ENCODE results near the gene C1QL4.

C1QL4 gene

DNA sequence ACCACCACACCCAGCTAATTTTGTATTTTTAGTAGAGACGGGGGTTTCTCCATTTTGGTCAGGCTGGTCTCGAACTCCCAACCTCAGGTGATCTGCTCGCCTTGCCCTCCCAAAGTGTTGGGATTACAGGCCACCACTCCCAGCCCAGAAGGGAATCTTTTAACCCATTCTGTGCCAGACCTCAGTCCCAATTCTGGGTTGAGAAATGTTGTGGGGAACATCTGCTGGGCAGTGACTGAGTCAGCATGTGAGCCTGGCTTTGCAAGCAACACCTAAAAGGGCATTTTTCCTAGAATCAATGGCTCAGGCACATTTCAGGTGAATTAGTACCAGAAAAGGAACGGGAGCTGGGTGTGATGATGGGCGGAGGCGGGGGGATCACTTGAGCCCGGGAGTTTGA lies 22.7 kb upstream of the C1QL4 start:
- no peak overlapping the region for H3K27ac Mint-ChIP-seq
- no peak overlapping the region for H3K4me3 Mint-ChIP-seq
- DNase-seq, result no peak
- H3K4me1 Mint-ChIP-seq (ENCODE audit: low read depth), result peaks cover 2% of the 10 kb centered on the region
- no peaks in the 10 kb centered on the region for H3K36me3 Mint-ChIP-seq (ENCODE audit: low read depth)
- H3K9me3 Mint-ChIP-seq, result no peaks in the 10 kb centered on the region
- H3K27me3 Mint-ChIP-seq, result peaks cover 14% of the 10 kb centered on the region

DNA sequence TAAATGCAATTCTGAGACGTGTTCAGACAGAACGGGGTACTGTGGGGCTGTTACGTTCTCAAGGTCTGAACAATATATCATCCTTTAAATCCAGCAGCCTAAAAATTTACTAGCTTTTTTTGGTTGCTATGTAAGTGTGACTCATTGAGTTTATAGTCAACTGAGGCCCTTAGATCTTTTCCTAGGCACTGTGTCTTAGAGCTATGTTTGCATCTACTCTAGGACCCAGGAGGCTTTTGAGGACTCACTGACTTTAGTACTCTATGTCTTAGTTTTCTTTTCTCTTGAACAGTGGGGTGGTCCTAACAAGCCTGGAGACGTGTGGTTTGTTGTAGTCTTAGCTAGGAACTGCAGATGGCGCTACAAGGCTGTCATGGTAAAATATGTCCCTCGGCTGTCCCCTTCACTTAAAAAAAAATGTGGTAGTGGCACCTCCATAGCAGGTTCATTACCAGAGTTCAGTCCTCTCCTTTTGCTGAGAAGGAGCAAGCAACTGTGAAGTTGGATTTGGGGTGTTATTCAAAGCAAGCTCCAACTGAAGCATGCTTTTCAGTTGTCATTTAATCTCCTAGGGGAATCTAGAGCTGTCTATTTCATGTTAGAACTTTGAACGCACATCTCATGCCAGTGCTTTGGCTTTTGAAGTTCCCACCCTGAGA lies 21.6 kb upstream of the C1QL4 start:
- Mint-ChIP-seq H3K27me3 (peaks cover 20% of the 10 kb centered on the region), H3K9me3 (no peaks in the 10 kb centered on the region), H3K27ac (no peak overlapping the region), H3K4me1 (ENCODE audit: low read depth) (peaks cover 2% of the 10 kb centered on the region), H3K4me3 (no peak overlapping the region), H3K36me3 (ENCODE audit: low read depth) (no peaks in the 10 kb centered on the region)
- no peak for DNase-seq

DNA sequence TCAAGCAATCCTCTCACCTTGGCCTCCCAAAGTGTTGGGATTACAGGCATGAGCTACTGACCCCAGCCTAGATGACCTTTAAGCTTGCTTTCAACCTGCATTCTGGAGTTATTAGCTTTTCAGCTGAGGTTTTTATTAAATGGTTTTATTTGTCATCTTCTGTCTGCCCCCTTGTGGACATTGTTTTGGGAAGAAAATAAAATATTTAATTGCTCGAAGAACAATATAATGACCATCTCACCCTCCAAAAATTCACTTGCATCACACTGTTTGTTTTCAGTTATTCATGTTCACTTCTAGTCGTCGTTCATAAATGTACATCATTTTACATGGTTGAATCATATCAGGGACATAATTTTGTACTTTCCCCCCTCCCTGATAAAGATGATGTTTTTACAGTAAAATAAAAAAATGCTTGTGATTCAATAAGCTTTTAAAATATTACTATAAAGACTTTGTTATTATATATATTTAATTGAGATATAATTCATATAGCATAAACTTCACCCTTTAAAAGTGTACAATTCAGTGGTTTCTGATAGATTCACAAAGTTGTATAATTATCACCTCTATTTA lies 20.2 kb upstream of the C1QL4 start:
- Mint-ChIP-seq H3K36me3 (ENCODE audit: low read depth) (no peaks in the 10 kb centered on the region), H3K27ac (no peak overlapping the region), H3K4me3 (no peak overlapping the region), H3K4me1 (ENCODE audit: low read depth) (peaks cover 2% of the 10 kb centered on the region), H3K9me3 (no peaks in the 10 kb centered on the region), H3K27me3 (peaks cover 29% of the 10 kb centered on the region)
- no peak for DNase-seq

DNA sequence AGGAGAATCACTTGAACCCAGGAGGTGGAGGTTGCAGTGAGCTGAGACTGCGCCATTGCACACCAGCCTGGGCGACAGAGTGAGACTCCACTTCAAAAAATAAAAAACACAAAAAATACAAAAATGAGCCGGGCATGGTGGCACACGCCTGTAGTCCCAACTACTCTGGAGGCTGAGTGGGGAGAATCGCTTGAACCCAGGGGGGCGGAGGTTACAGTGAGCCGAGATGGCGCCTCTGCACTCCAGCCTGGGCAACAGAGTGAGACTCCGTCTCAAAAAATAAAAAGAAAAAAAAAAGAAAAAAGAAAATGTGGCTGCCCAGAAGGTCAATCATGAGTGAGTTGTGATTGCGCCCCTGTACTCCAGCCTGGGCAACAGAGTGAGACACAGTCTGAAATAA lies 18.9 kb upstream of the C1QL4 start:
- Mint-ChIP-seq H3K36me3 (ENCODE audit: low read depth) (no peaks in the 10 kb centered on the region), H3K27me3 (peaks cover 39% of the 10 kb centered on the region), H3K4me3 (no peak overlapping the region)

DNA sequence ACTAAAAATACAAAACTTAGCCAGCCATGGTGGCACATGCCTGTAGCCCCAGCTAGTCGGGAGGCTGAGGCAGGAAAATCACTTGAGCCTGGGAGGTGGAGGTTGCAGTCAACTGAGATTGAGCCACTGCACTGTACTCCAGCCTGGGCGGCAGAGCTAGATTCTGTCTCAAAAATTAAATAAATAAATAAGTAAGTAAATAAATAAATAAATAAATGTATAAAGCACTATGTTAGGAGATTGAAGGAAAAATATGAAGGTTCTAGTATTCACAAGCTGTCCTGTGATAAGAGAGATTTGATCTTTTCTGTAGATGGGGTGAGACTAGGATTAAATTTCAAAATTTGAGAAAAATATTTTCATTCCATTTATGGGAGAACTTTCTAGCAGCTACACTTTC lies 15.4 kb upstream of the C1QL4 start:
- Mint-ChIP-seq H3K27ac (no peak overlapping the region), H3K9me3 (no peaks in the 10 kb centered on the region), H3K36me3 (ENCODE audit: low read depth) (no peaks in the 10 kb centered on the region), H3K27me3 (peaks cover 56% of the 10 kb centered on the region), H3K4me1 (ENCODE audit: low read depth) (peaks cover 5% of the 10 kb centered on the region), H3K4me3 (no peak overlapping the region)
- no peak for DNase-seq

More for the DNA sequence above, 18.9 kb upstream of the C1QL4 start:
- Mint-ChIP-seq H3K4me1 (ENCODE audit: low read depth) (peaks cover 2% of the 10 kb centered on the region), H3K9me3 (no peaks in the 10 kb centered on the region), H3K27ac (no peak overlapping the region)
- DNase-seq, result no peak

DNA sequence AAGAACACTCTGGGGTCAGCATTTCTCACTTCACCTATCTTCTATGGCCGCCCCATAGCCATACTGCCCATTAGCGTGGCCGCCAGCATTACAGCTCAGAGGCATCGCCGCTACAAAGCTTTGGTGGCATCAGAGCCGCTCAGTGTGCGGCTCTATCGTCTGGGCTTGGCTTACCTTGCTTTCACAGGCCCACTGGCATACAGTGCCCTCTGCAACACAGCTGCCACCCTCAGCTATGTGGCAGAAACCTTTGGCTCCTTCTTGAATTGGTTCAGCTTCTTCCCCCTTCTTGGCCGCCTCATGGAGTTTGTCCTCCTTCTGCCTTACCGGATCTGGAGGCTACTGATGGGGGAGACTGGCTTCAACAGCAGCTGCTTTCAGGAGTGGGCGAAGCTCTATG lies 12.3 kb upstream of the C1QL4 start:
- H3K27ac Mint-ChIP-seq, result no peak overlapping the region
- H3K4me1 Mint-ChIP-seq (ENCODE audit: low read depth), result peaks cover 27% of the 10 kb centered on the region
- H3K9me3 Mint-ChIP-seq, result no peaks in the 10 kb centered on the region
- no peak for DNase-seq
- H3K27me3 Mint-ChIP-seq, result peaks cover 71% of the 10 kb centered on the region
- H3K36me3 Mint-ChIP-seq (ENCODE audit: low read depth), result no peaks in the 10 kb centered on the region
- H3K4me3 Mint-ChIP-seq, result no peak overlapping the region

DNA sequence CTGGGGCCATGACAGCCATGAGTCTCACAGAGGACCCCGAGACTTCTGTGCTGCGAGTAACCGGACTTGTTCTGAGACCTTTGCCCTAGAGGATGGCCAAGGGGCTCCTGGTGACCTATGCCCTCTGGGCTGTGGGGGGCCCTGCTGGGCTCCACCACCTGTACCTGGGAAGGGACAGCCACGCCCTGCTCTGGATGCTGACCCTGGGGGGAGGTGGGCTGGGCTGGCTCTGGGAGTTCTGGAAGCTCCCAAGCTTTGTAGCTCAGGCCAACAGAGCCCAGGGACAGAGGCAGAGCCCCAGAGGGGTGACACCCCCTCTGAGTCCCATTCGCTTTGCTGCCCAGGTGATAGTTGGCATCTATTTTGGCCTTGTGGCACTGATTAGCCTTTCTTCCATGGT lies 11.8 kb upstream of the C1QL4 start:
- Mint-ChIP-seq H3K27me3 (peaks cover 74% of the 10 kb centered on the region), H3K4me3 (no peak overlapping the region), H3K36me3 (ENCODE audit: low read depth) (no peaks in the 10 kb centered on the region), H3K4me1 (ENCODE audit: low read depth) (peaks cover 31% of the 10 kb centered on the region), H3K9me3 (no peaks in the 10 kb centered on the region), H3K27ac (no peak overlapping the region)
- DNase-seq, result no peak

DNA sequence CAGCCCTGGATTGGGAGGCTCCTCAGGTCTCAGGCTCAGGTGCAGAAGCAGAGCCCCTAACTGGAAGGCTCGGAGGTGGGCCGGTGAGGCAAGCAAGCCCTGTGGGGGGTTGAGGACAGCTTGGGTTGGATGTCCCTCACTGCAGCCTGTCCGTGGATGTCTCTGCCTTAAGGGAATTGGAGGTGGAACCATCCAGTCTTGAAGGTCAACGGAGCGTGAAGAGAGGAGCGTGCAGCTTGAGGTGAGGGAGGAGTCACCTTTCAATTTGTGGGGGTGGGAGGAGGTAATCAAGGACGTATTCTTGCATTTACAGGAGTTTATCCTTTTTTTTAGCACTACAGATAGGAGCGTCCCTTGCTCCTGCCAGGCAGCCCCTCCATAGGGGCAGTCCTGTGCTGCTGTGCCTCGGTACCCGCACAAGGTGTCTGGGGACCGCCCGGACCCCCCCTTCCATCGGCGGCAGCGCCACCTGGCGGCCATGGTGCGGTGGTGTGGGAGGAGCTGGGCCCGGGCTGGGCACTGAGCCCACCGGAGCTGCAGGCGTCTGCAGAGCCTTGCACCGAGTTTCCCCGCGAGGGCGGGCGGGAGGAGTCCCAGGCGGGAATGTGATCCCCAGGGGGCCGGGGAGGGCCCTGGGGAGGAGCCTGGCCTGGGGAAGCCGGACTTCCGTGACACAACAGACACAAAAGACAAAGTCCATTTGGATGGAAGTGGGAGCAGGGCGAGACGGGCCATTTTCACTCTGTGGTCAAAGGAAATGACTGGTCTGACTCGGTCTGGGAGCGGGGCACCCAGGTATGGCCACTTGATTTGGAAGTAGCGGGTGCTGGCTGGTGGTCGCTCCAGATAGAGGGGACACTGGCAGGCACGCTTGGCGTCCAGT lies 10.6 kb upstream of the C1QL4 start:
- DNase-seq, result peak; percentile 88
- Mint-ChIP-seq H3K36me3 (ENCODE audit: low read depth) (no peaks in the 10 kb centered on the region), H3K4me1 (ENCODE audit: low read depth) (peaks cover 44% of the 10 kb centered on the region), H3K27ac (no peak overlapping the region), H3K9me3 (no peaks in the 10 kb centered on the region), H3K27me3 (peaks cover 77% of the 10 kb centered on the region), H3K4me3 (peak overlapping the region; percentile 65)

DNA sequence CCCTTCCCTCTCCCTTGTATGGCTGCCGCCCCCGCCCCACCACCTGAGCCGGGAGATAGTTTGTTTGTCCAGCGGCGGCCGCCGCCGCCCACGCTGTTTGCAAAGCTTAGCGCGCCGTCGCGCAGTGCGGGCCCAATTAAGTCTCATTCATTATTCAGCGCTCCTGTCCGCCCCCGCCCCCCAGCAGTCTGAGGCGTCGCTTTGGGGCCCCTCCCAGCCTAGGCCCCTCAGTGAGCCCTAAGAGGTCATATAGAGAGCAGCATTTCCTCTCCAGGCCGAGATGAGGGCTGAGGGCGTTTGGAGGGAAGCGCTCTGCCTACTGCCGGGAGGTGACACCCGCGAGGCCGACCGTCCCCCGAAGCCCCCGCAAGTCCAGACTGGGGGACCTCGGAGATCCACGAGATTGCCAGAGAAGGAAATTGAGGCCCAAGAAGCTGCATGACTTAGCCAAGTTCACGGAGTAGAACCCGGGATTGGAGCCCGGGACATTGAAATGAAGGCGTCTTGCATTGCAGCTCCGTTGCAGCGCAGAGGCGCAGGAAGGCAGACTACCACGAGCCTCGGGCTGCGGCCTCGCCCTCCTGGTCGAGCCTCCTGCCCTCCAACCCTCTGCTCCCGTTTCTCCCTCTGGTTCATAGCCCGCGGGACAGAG lies 9.8 kb upstream of the C1QL4 start, which contains the start of gene DNAJC22:
TSS of gene DNAJC22 (plus strand) at position 230 of the 652 bp plus-strand sequence. CDS start 1,985 bp downstream, outside the sequence.
- Mint-ChIP-seq H3K27ac (no peak within 1 kb of the TSS), H3K4me1 (ENCODE audit: low read depth) (peaks cover 46% of the 10 kb centered on the region), H3K4me3 (peak within 1 kb of the TSS; percentile 65), H3K9me3 (no peaks in the 10 kb centered on the region), H3K27me3 (peaks cover 81% of the 10 kb centered on the region), H3K36me3 (ENCODE audit: low read depth) (no peaks in the 10 kb centered on the region)
- peak; percentile 67 for DNase-seq

DNA sequence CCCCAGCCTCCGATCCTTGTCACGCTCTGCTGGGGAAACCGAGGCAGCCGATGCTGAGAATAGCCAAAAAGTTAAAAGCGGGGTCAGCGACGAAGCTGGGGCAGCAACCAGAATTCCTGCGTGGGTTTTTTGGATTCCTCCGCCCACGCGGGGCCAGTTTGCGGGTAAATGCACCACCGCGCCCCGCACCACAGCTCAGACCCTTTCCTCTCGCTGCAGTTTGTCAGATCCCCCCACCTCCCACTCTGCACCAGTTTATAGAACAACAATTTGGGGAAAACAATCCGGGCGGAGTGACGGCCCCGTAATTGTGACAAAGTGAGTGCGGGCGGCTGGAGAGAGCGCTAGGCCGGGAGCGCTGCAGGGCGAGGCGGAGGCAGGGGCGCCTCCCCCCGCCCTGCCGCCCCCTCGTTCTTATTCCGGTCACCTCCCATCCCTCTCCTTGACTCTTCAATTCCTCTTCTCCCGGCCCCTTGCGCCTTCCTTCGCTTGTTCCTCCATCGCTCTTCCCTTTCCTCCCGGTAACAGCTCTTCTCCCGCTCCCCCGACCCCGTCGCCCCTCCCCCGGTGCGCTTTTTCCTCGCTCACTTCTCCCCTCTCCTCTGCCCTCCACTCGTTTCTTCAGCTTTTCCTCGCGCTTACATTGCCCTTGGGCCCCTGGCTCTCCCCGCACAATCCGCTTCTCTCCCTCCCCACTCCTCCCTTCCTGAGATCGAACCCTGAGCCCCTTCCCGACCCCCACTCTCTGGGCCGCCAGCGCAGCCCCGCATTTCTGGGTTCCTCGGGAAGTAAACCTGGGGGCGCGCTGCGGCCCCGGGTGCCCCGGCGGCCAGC lies 9.1 kb upstream of the C1QL4 start:
- H3K27ac Mint-ChIP-seq, result no peak overlapping the region
- H3K9me3 Mint-ChIP-seq, result no peaks in the 10 kb centered on the region

DNA sequence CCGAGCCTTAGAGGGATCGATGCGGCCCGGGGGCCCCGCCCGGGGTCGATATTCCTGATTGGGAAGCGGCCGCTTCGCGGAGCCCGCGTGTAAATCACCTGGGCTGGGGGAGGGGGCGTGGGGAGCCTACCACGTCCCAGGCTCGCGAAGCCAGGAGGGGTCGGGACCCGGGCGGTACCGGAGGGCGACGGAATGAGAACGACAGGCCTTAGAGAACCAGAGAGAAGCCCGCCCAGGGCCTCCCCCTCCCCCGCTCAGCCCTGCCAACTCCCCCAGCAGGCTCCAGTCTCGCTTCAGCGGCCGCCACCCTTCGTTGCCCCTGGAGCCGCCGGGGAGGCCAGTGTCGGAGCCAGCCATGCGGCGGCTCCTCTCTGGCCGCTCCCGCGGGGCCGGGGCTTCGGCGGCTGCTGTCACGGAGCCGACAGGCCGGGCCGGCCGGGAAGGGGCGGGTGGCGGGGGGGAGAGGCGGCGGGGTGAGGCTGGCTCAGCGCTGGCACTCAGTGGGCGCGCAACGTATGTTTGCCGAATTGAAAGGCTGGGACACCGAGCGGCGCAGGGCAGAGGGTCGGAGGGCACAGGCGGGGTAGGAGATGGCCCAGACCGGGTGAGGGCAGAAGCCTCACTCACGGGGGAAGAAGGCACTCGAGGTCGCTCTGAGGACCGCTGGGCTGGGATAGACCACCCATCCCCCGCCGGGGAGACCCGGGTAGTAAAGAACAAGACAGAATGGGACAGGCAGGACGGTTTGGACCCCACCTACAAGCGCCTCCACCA lies 8.2 kb upstream of the C1QL4 start:
- no peak overlapping the region for H3K27ac Mint-ChIP-seq

More for the DNA sequence above, 9.1 kb upstream of the C1QL4 start:
- H3K27me3 Mint-ChIP-seq, result peaks cover 81% of the 10 kb centered on the region
- peak; percentile 34 for DNase-seq
- H3K4me3 Mint-ChIP-seq, result peak overlapping the region; percentile 65
- no peaks in the 10 kb centered on the region for H3K36me3 Mint-ChIP-seq (ENCODE audit: low read depth)
- peaks cover 46% of the 10 kb centered on the region for H3K4me1 Mint-ChIP-seq (ENCODE audit: low read depth)

DNA sequence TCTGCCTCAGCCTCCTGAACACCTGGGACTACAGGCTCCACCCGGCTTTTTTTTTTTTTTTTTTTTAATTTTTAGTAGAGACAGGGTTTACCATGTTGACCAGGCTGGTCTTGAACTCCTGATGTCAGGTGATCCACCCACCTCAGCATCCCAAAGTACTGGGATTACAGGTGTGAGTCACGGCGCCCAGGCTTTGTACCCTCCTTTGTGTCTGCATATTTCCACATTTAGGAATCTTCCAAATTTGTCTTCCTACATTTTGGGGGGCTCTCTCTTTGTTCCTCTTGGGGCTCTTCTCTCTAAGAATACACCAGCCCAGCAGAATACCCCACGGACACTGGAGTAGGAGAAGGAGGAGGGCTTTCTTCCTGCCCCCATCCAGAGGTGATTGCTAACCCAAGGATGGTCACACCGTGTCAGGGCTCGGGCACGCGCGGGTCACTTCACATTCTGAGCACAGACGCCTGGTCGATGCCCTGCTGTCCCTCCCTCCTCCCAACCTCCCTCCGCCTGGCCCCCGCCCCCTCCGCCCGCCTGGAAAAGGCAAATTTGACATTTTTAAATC lies 7.6 kb upstream of the C1QL4 start:
- no peak overlapping the region for H3K27ac Mint-ChIP-seq
- DNase-seq, result no peak
- peaks cover 89% of the 10 kb centered on the region for H3K27me3 Mint-ChIP-seq
- no peaks in the 10 kb centered on the region for H3K36me3 Mint-ChIP-seq (ENCODE audit: low read depth)
- no peaks in the 10 kb centered on the region for H3K9me3 Mint-ChIP-seq
- no peak overlapping the region for H3K4me3 Mint-ChIP-seq
- peaks cover 46% of the 10 kb centered on the region for H3K4me1 Mint-ChIP-seq (ENCODE audit: low read depth)

More for the DNA sequence above, 8.2 kb upstream of the C1QL4 start:
- peak; percentile 52 for DNase-seq
- H3K9me3 Mint-ChIP-seq, result no peaks in the 10 kb centered on the region
- H3K4me1 Mint-ChIP-seq (ENCODE audit: low read depth), result peaks cover 46% of the 10 kb centered on the region
- H3K4me3 Mint-ChIP-seq, result peak overlapping the region; percentile 54
- H3K27me3 Mint-ChIP-seq, result peaks cover 83% of the 10 kb centered on the region
- H3K36me3 Mint-ChIP-seq (ENCODE audit: low read depth), result no peaks in the 10 kb centered on the region

All from activated T-cell treated with anti-CD3 and anti-CD28 coated beads, Interleukin-2, amount 50 U/mL, for 24 hours (primary cell).